Mesenchymal stem cell (in vitro differentiated cells and primary cell): Measurements from ENCODE around the gene BICD1.
"Not testable (repeated sequence)": the region's sequence is repeated elsewhere in the genome, so short reads cannot be mapped to it uniquely, and the experiment has no call there.

Source experiments
- DNase-seq: peaks from one replicate; pipeline ENCODE4 v3.0.0-alpha.2; 2013
- H2AFZ ChIP-seq: one replicate; pipeline ENCODE4 v1.6.1; 2013; ENCODE audit warnings: low read depth, mild to moderate bottlenecking, control low read depth, inconsistent platforms, low read length, moderate library complexity
- H2AK5ac ChIP-seq: 2 replicates; pipeline ENCODE4 v1.6.1; 2013; ENCODE audit warnings: low read length, moderate library complexity, mild to moderate bottlenecking, inconsistent platforms; ENCODE audit not compliant: severe bottlenecking
- H2BK120ac ChIP-seq: one replicate; pipeline ENCODE4 v1.6.1; 2013; ENCODE audit warnings: low read depth, mild to moderate bottlenecking, inconsistent platforms, low read length, moderate library complexity
- H2BK12ac ChIP-seq, 2 experiments: one replicate each; pipeline ENCODE4 v1.6.1; 2013; ENCODE audit warnings: inconsistent platforms in 2 of 2, low read length in 2 of 2, mild to moderate bottlenecking in 2 of 2, moderate library complexity in 2 of 2, control low read depth in 1 of 2
- H2BK15ac ChIP-seq: one replicate; pipeline ENCODE4 v1.6.1; 2013; ENCODE audit warnings: mild to moderate bottlenecking, low read depth, inconsistent platforms; ENCODE audit not compliant: poor library complexity, severe bottlenecking
- H2BK5ac ChIP-seq: 2 replicates; pipeline ENCODE4 v1.6.1; 2013; ENCODE audit warnings: low read depth, mild to moderate bottlenecking, low read length, control low read depth, inconsistent platforms; ENCODE audit not compliant: poor library complexity, severe bottlenecking
- H3K14ac ChIP-seq, 2 experiments: one replicate each; pipeline ENCODE4 v1.6.1; 2013; ENCODE audit warnings: inconsistent platforms in 2 of 2, low read length in 2 of 2, control low read depth in 1 of 2, mild to moderate bottlenecking in 1 of 2, moderate library complexity in 1 of 2
- H3K18ac ChIP-seq, 2 experiments: one replicate each; pipeline ENCODE4 v1.6.1; 2013; ENCODE audit warnings: inconsistent platforms in 2 of 2, low read length in 2 of 2, control low read depth in 1 of 2, low read depth in 1 of 2, mild to moderate bottlenecking in 1 of 2
- H3K23ac ChIP-seq, 2 experiments: one replicate each; pipeline ENCODE4 v1.6.1; 2013; ENCODE audit warnings: inconsistent platforms in 2 of 2, low read length in 2 of 2, mild to moderate bottlenecking in 2 of 2, moderate library complexity in 2 of 2, control low read depth in 1 of 2
- H3K27ac ChIP-seq: 2 replicates; pipeline ENCODE4 v1.5.1; 2013; ENCODE audit warnings: mild to moderate bottlenecking, moderate library complexity, low read length, control low read depth, inconsistent platforms; ENCODE audit not compliant: poor library complexity, severe bottlenecking
- H3K27me3 ChIP-seq, 2 experiments: 2 replicates each; pipeline versions ENCODE4 v1.6.1 to v1.7.0; 2013; ENCODE audit warnings: low read length in 2 of 2, mild to moderate bottlenecking in 2 of 2, moderate library complexity in 2 of 2, control low read depth in 1 of 2, inconsistent platforms in 1 of 2; ENCODE audit not compliant: control insufficient read depth in 1 of 2, insufficient read depth in 1 of 2
- H3K36me3 ChIP-seq, 2 experiments: 2 replicates each; pipeline versions ENCODE4 v1.6.1 to v1.7.0; 2013; ENCODE audit warnings: low read length in 2 of 2, control low read depth in 1 of 2, inconsistent platforms in 1 of 2, low read depth in 1 of 2, mild to moderate bottlenecking in 1 of 2; ENCODE audit not compliant: insufficient read depth in 2 of 2, control insufficient read depth in 1 of 2
- H3K4ac ChIP-seq, 2 experiments: one replicate each; pipeline ENCODE4 v1.6.1; 2013; ENCODE audit warnings: inconsistent platforms in 2 of 2, low read length in 2 of 2, mild to moderate bottlenecking in 2 of 2, moderate library complexity in 2 of 2, control low read depth in 1 of 2, low read depth in 1 of 2
- H3K4me1 ChIP-seq: 2 replicates; pipeline ENCODE4 v1.6.1; 2013; ENCODE audit warnings: low read depth, low read length, control low read depth; ENCODE audit not compliant: control insufficient read depth, insufficient read depth
- H3K4me2 ChIP-seq: 2 replicates; pipeline ENCODE4 v1.6.1; 2013; ENCODE audit warnings: low read length, mild to moderate bottlenecking, inconsistent platforms; ENCODE audit not compliant: poor library complexity, severe bottlenecking
- H3K4me3 ChIP-seq, 2 experiments: 2 replicates each; pipeline versions ENCODE4 v1.5.1 to v1.7.0; 2013; ENCODE audit warnings: low read length in 2 of 2, mild to moderate bottlenecking in 2 of 2, control low read depth in 1 of 2, low read depth in 1 of 2; ENCODE audit not compliant: insufficient read depth in 1 of 2
- H3K79me1 ChIP-seq: replicated peaks from 2 replicates; pipeline ENCODE4 v1.6.1; 2013; ENCODE audit warnings: mild to moderate bottlenecking, control low read depth, low read length, inconsistent platforms; ENCODE audit not compliant: poor library complexity, severe bottlenecking
- H3K9ac ChIP-seq: 2 replicates; pipeline ENCODE4 v1.7.0; 2013; ENCODE audit warnings: mild to moderate bottlenecking, low read length, moderate library complexity
- H3K9me3 ChIP-seq: 2 replicates; pipeline ENCODE4 v1.7.0; 2013; ENCODE audit warnings: mild to moderate bottlenecking, low read length; ENCODE audit not compliant: control insufficient read depth
- H4K8ac ChIP-seq: one replicate; pipeline ENCODE4 v1.6.1; 2013; ENCODE audit warnings: inconsistent platforms, mild to moderate bottlenecking, low read length, moderate library complexity
- H4K91ac ChIP-seq: one replicate; pipeline ENCODE4 v1.6.1; 2013; ENCODE audit warnings: mild to moderate bottlenecking, low read length, inconsistent platforms
- WGBS: methylation state at CpG from one replicate; pipeline ENCODE4 v1.1.7; 2013; ENCODE audit warnings: mixed read lengths; 5-methylcytosine and 5-hydroxymethylcytosine counted together

The BICD1 gene

DNA sequence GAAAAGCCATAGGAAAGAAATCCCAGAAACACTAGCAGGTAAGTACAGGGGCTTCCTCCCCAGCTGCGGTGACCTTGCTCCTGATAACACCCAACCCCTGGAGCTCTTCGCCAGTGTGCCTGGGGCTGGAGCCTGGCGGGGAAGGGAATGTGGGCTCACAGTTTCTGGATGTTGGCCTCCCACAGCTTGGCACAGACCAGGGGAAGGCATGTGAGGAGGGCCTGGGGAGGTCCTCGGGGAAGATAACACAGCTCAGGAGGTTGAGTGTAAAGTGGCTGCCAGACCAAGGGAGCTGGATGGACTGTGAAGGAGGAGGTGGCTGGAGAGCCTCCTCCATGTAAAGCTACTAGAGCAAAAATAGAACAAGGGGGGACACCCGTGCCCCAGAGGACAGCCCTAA lies 120.1 kb downstream of the BICD1 start:
- H3K9ac ChIP-seq = no peak overlapping the region
- H3K79me1 ChIP-seq = peaks cover 34% of the 10 kb centered on the region
- no peak overlapping the region for H2BK12ac ChIP-seq
- DNase-seq = no peak
- no peak overlapping the region for H2BK15ac ChIP-seq
- no peak overlapping the region for H4K91ac ChIP-seq
- no peaks in the 10 kb centered on the region for H3K27me3 ChIP-seq
- WGBS = 89% methylated on average over 5 of the region's 5 CpGs
- peaks cover 6 to 19% of the 10 kb centered on the region in 2 experiments for H3K36me3 ChIP-seq
- no peaks in the 10 kb centered on the region for H3K9me3 ChIP-seq
- no peak overlapping the region for H2AK5ac ChIP-seq
- no peak overlapping the region for H3K23ac ChIP-seq
- no peak overlapping the region for H2BK120ac ChIP-seq
- H3K18ac ChIP-seq = no peak overlapping the region
- H3K14ac ChIP-seq = no peak overlapping the region
- no peak overlapping the region for H2BK5ac ChIP-seq
- H3K4me2 ChIP-seq = no peak overlapping the region
- H4K8ac ChIP-seq = no peak overlapping the region
- no peak overlapping the region for H2AFZ ChIP-seq
- H3K4me1 ChIP-seq = peaks cover 2% of the 10 kb centered on the region
- no peak overlapping the region for H3K27ac ChIP-seq
- no peak overlapping the region for H3K4ac ChIP-seq
- no peak overlapping the region for H3K4me3 ChIP-seq

DNA sequence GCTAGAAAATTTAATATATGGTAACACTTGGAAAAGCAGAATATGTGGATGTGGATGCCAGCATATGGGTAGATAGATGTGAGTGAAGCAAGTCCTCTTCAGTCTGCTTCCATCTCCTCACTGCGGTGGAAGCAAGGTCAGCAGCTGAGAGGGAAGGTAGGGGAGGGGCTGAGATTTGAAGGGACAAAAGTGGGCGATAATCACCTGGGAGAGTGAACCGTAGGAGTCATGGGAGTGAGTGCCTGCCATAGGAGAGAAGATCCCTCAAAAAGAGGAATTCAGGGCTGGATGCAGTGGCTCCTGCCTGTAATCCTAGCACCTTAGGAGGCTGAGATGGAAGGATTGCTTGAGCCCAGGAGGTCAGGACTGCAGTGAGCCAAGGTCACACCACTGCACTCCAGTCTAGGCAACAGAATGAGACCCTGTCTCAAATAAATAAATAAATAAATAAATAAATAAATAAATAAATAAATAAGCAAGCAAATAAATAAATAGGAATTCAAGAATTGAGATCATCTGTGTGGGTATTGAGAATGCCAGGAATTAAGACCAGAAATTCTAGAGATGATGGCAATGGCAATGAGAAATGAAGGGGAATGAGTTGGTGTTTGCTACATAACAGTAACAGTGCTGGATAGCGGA lies 123.4 kb downstream of the BICD1 start:
- peaks cover 0 to 16% of the 10 kb centered on the region in 2 experiments for H3K36me3 ChIP-seq
- no peak overlapping the region for H4K91ac ChIP-seq
- H2BK5ac ChIP-seq = no peak overlapping the region
- no peaks in the 10 kb centered on the region for H3K27me3 ChIP-seq
- no peak overlapping the region for H2BK15ac ChIP-seq
- H3K4me3 ChIP-seq = no peak overlapping the region
- no peak overlapping the region for H3K4ac ChIP-seq
- no peak overlapping the region for H3K9ac ChIP-seq
- H3K4me2 ChIP-seq = no peak overlapping the region
- no peak overlapping the region for H3K23ac ChIP-seq
- DNase-seq = no peak
- H3K14ac ChIP-seq = no peak overlapping the region
- H2AFZ ChIP-seq = no peak overlapping the region
- H2BK120ac ChIP-seq = no peak overlapping the region
- no peak overlapping the region for H4K8ac ChIP-seq
- H3K27ac ChIP-seq = no peak overlapping the region
- H3K79me1 ChIP-seq = peaks cover 31% of the 10 kb centered on the region
- no peak overlapping the region for H3K18ac ChIP-seq
- WGBS = 75% methylated on average over 4 of the region's 4 CpGs
- peak overlapping the region; percentile 65 for H2AK5ac ChIP-seq
- peaks cover 4% of the 10 kb centered on the region for H3K4me1 ChIP-seq
- H2BK12ac ChIP-seq = no peak overlapping the region
- H3K9me3 ChIP-seq = no peaks in the 10 kb centered on the region

DNA sequence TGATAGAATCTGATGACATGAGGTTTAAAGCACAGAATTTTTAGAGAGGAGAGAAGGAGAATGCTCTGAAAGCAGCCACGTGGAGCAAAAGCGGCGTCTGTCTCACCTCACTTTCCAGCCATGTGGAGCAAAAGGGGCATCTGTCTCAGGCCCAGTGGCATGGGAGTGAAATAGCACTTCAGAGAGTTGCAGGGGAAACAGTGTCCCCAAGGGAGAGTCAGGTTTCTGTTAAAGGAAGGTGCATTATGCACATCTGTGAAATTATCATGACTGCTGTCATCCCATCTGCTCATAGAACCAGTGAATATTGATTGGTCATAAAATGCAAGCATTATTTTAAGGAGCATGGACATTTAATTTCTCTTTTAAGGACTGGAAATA lies 124.0 kb downstream of the BICD1 start:
- Histone ChIP-seq H3K14ac (no peak overlapping the region), H3K27ac (no peak overlapping the region), H3K23ac (no peak overlapping the region), H2BK120ac (no peak overlapping the region), H3K4me1 (peaks cover 4% of the 10 kb centered on the region), H4K91ac (no peak overlapping the region), H3K4ac (no peak overlapping the region), H2AK5ac (no peak overlapping the region), H3K9ac (no peak overlapping the region), H3K4me2 (no peak overlapping the region), H3K79me1 (peaks cover 31% of the 10 kb centered on the region), H4K8ac (no peak overlapping the region), H2BK12ac (no peak overlapping the region), H3K36me3 (peaks cover 0 to 16% of the 10 kb centered on the region in 2 experiments), H2AFZ (no peak overlapping the region), H2BK5ac (no peak overlapping the region), H3K18ac (no peak overlapping the region), H3K4me3 (no peak overlapping the region), H2BK15ac (no peak overlapping the region), H3K9me3 (no peaks in the 10 kb centered on the region), H3K27me3 (no peaks in the 10 kb centered on the region)
- WGBS = 94% methylated on average over 3 of the region's 3 CpGs
- no peak for DNase-seq

DNA sequence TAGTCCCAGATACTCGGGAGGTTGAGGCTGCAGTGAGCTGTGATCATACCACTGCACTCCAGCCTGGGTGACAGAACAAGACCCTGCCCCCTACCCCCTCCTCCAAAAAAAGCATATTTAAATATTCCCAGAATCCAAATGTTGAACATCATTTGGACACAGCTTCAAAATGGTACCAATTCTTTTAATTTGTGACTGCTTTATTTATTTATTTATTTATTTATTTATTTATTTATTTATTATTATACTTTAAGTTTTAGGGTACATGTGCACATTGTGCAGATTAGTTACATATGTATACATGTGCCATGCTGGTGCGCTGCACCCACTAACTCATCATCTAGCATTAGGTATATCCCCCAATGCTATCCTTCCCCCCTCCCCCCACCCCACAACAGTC lies 124.7 kb downstream of the BICD1 start:
- WGBS = 100% methylated on average over 2 of the region's 2 CpGs
- not testable (repeated sequence) for H3K14ac ChIP-seq, H3K18ac ChIP-seq, H3K4me2 ChIP-seq, H3K23ac ChIP-seq, H3K9me3 ChIP-seq, H2BK15ac ChIP-seq, H4K8ac ChIP-seq, H2BK5ac ChIP-seq, H2AFZ ChIP-seq, H2BK120ac ChIP-seq, H2AK5ac ChIP-seq, H3K4me3 ChIP-seq, H3K27ac ChIP-seq, H3K4me1 ChIP-seq, H3K4ac ChIP-seq, DNase-seq, H2BK12ac ChIP-seq, H3K9ac ChIP-seq, H4K91ac ChIP-seq, H3K27me3 ChIP-seq
- Histone ChIP-seq H3K36me3 (peaks cover 0 to 15% of the 10 kb centered on the region in 2 experiments), H3K79me1 (peaks cover 33% of the 10 kb centered on the region)
